GM23338 (cell line): ENCODE data around the gene TAF1D. TPM values are rescaled to one million over a fixed set of nuclear protein-coding genes. Genes with fewer than 3 reads are reported as not detected.

Experiments used
- ATAC-seq: fragments of 200-7000 bp; cut with Tn5 transposase; 3 replicates; pipeline ENCODE4 v1.9.1; 2020
- DNase-seq: peaks from one replicate; pipeline ENCODE4 v3.0.0-alpha.2; 2015; ENCODE audit warnings: low spot score
- H2AFZ ChIP-seq: fragments of 200-600 bp; sonication (generic); 2 replicates; pipeline ENCODE4 v1.8.0; 2016; ENCODE audit warnings: antibody characterized with exemption, mild to moderate bottlenecking, moderate library complexity
- H3F3A ChIP-seq: fragments of 200-600 bp; sonication (generic); replicated peaks from 2 replicates; pipeline ENCODE4 v1.8.0; 2017; ENCODE audit warnings: antibody characterized with exemption, mixed run types, low read depth
- H3K27ac ChIP-seq: fragments of 200-600 bp; sonication (generic); 2 replicates; pipeline ENCODE4 v1.6.1; 2016; ENCODE audit warnings: low read depth
- H3K27me3 ChIP-seq: fragments of 200-600 bp; sonication (generic); 2 replicates; pipeline ENCODE4 v1.8.0; 2016; ENCODE audit warnings: mild to moderate bottlenecking, mixed run types, moderate library complexity; ENCODE audit not compliant: insufficient read depth
- H3K36me3 ChIP-seq: fragments of 200-600 bp; sonication (generic); 2 replicates; pipeline ENCODE4 v1.8.0; 2016; ENCODE audit warnings: mild to moderate bottlenecking; ENCODE audit not compliant: insufficient read depth
- H3K4me1 ChIP-seq: fragments of 200-600 bp; sonication (generic); 2 replicates; pipeline ENCODE4 v1.8.0; 2016; ENCODE audit warnings: mild to moderate bottlenecking, moderate library complexity; ENCODE audit not compliant: insufficient read depth
- H3K4me2 ChIP-seq: fragments of 200-600 bp; sonication (generic); 2 replicates; pipeline ENCODE4 v1.7.1; 2017; ENCODE audit warnings: mixed run types
- H3K4me3 ChIP-seq: fragments of 200-600 bp; sonication (generic); 2 replicates; pipeline ENCODE4 v1.6.1; 2016; ENCODE audit warnings: mixed run types
- H3K79me2 ChIP-seq: fragments of 200-600 bp; sonication (generic); replicated peaks from 2 replicates; pipeline ENCODE4 v1.8.0; 2017; ENCODE audit warnings: mild to moderate bottlenecking; ENCODE audit not compliant: insufficient read depth
- H3K9me2 ChIP-seq: fragments of 200-600 bp; sonication (generic); 2 replicates; pipeline ENCODE4 v1.8.0; 2017; ENCODE audit not compliant: insufficient read depth
- H4K20me1 ChIP-seq: fragments of 200-600 bp; sonication (generic); replicated peaks from 2 replicates; pipeline ENCODE4 v1.8.0; 2017; ENCODE audit warnings: mild to moderate bottlenecking; ENCODE audit not compliant: insufficient read depth
- H3K27ac Mint-ChIP-seq: 2 replicates; pipeline ENCODE4 v1.8.0; 2020; ENCODE audit warnings: inconsistent platforms, mild to moderate bottlenecking, moderate library complexity, mixed read lengths
- H3K27me3 Mint-ChIP-seq: 3 replicates; pipeline ENCODE4 v1.8.0; 2022; ENCODE audit warnings: low read depth, mild to moderate bottlenecking, moderate library complexity, mixed read lengths, inconsistent platforms; ENCODE audit not compliant: insufficient read depth, poor library complexity
- H3K36me3 Mint-ChIP-seq: 3 replicates; pipeline ENCODE4 v1.8.0; 2021; ENCODE audit warnings: low read depth, mild to moderate bottlenecking, inconsistent platforms, moderate library complexity, mixed read lengths
- H3K4me1 Mint-ChIP-seq: 3 replicates; pipeline ENCODE4 v1.8.0; 2020; ENCODE audit warnings: mild to moderate bottlenecking, inconsistent platforms, mixed read lengths
- H3K4me3 Mint-ChIP-seq: 3 replicates; pipeline ENCODE4 v1.8.0; 2021; ENCODE audit warnings: moderate library complexity, mild to moderate bottlenecking, inconsistent platforms, mixed read lengths
- H3K9me3 Mint-ChIP-seq: 3 replicates; pipeline ENCODE4 v1.8.0; 2020; ENCODE audit warnings: moderate library complexity, mild to moderate bottlenecking, inconsistent platforms, mixed read lengths
- CREB1 ChIP-seq: fragments of 250-450 bp; sonication (Bioruptor Pico); IDR thresholded peaks from 2 replicates; pipeline ENCODE4 v1.5.0; 2020; ENCODE audit warnings: low read depth, mild to moderate bottlenecking, moderate library complexity
- CTCF ChIP-seq, 2 experiments: fragments of 200-600 bp in 1 of 2; sonication (generic) in 1 of 2; conservative IDR thresholded peaks; 2 replicates each; pipeline versions ENCODE4 v1.5.1 to v1.6.1; 2016 to 2017; ENCODE audit warnings: antibody characterized with exemption in 2 of 2, low read depth in 2 of 2, mild to moderate bottlenecking in 2 of 2, moderate library complexity in 1 of 2
- ETS1 ChIP-seq: IDR thresholded peaks from 2 replicates; pipeline ENCODE4 v1.6.1; 2016; ENCODE audit warnings: antibody characterized with exemption
- EZH2phosphoT487 ChIP-seq: fragments of 200-600 bp; sonication (generic); IDR thresholded peaks from one replicate; pipeline ENCODE4 v1.8.1; 2018; ENCODE audit warnings: antibody characterized with exemption; ENCODE audit not compliant: unreplicated experiment
- JUNB ChIP-seq: IDR thresholded peaks from one replicate; pipeline ENCODE4 v1.6.1; 2016; ENCODE audit warnings: antibody characterized with exemption; ENCODE audit not compliant: unreplicated experiment
- NANOG ChIP-seq: IDR thresholded peaks from 2 replicates; pipeline ENCODE4 v1.6.1; 2016; ENCODE audit warnings: antibody characterized with exemption, borderline replicate concordance
- POLR2AphosphoS5 ChIP-seq: IDR thresholded peaks from 2 replicates; pipeline ENCODE4 v1.6.1; 2016; ENCODE audit warnings: antibody characterized with exemption, low read depth
- REST ChIP-seq: IDR thresholded peaks from one replicate; pipeline ENCODE4 v1.6.1; 2018; ENCODE audit warnings: antibody characterized with exemption; ENCODE audit not compliant: unreplicated experiment
- STAT1 ChIP-seq: IDR thresholded peaks from one replicate; pipeline ENCODE4 v1.6.1; 2016; ENCODE audit warnings: antibody characterized with exemption; ENCODE audit not compliant: unreplicated experiment
- ZNF331 ChIP-seq: fragments of 250-450 bp; sonication (Bioruptor Pico); IDR thresholded peaks from 2 replicates; pipeline ENCODE4 v1.5.0; 2020; ENCODE audit warnings: low read depth, mild to moderate bottlenecking, moderate library complexity
- polyA plus RNA-seq: library from polyadenylated mRNA; unstranded; fragments of >200 nt; fragmentation: Nextera tagmentation; extraction: Ambion mirVana; gene quantifications from 2 replicates; pipeline ENCODE4 v1.2.1, GENCODE V29; 2016
- total RNA-seq: library from RNA; depleted of rRNA; stranded (reverse); fragments of >200 nt; shearing (Covaris generic); gene quantifications from 2 replicates; pipeline ENCODE4 v1.2.3, GENCODE V29; 2014

Gene TAF1D
- total and polyA plus RNA-seq, 2 experiments from 2014 or later: 240 to 246 TPM

GRCh38 chr11:93718057-93718563 lies 23.2 kb downstream of the TAF1D start:
- Histone ChIP-seq H3F3A (no peaks in the 10 kb centered on the region), H3K4me3 (no peak overlapping the region), H3K9me2 (no peaks in the 10 kb centered on the region), H3K79me2 (no peaks in the 10 kb centered on the region; the same call in 1 of the 2 replicates), H2AFZ (no peak overlapping the region), H3K36me3 (peaks cover 10% of the 10 kb centered on the region; the same call in 1 of the 2 replicates), H3K4me1 (no peaks in the 10 kb centered on the region), H3K27me3 (no peaks in the 10 kb centered on the region), H3K27ac (no peak overlapping the region), H4K20me1 (no peaks in the 10 kb centered on the region; the same call in 1 of the 2 replicates), H3K4me2 (no peak overlapping the region)
- no peak overlapping the region for H3K4me3 Mint-ChIP-seq
- peaks cover 20% of the 10 kb centered on the region for H3K4me1 Mint-ChIP-seq
- ATAC-seq (no peak), DNase-seq (no peak)
- no peak overlapping the region for H3K27ac Mint-ChIP-seq
- no peaks in the 10 kb centered on the region for H3K9me3 Mint-ChIP-seq
- peaks cover 2% of the 10 kb centered on the region for H3K27me3 Mint-ChIP-seq
- peaks cover 40% of the 10 kb centered on the region for H3K36me3 Mint-ChIP-seq
- TF ChIP-seq CTCF (conservative IDR thresholded peaks at IDR 0.05; ENCODE audit: low read depth in 2 of 2): no peak
- TF ChIP-seq CREB1: no peak
- TF ChIP-seq NANOG: no peak
- no peak for TF ChIP-seq ZNF331 (CRISPR knock-in tag)
- no peak for TF ChIP-seq EZH2phosphoT487
- no peak for TF ChIP-seq JUNB
- no peak for TF ChIP-seq POLR2AphosphoS5
- TF ChIP-seq STAT1: no peak
- TF ChIP-seq REST: no peak

- no peaks in the 10 kb centered on the region for H3K9me2 ChIP-seq
- no peaks in the 10 kb centered on the region for H3K27me3 ChIP-seq
- Mint-ChIP-seq H3K9me3 (no peaks in the 10 kb centered on the region), H3K27me3 (peaks cover 2% of the 10 kb centered on the region), H3K27ac (no peak overlapping the region), H3K36me3 (peaks cover 40% of the 10 kb centered on the region), H3K4me1 (peaks cover 20% of the 10 kb centered on the region), H3K4me3 (no peak overlapping the region)
- no peaks in the 10 kb centered on the region for H3K4me1 ChIP-seq
- no peaks in the 10 kb centered on the region; the same call in 1 of the 2 replicates for H3K79me2 ChIP-seq
- no peak for ATAC-seq
- H3K4me2 ChIP-seq: no peak overlapping the region
- no peak for DNase-seq
- no peak overlapping the region for H3K27ac ChIP-seq
- peaks cover 5% of the 10 kb centered on the region; the same call in 1 of the 2 replicates for H3K36me3 ChIP-seq
- no peak overlapping the region for H2AFZ ChIP-seq
- no peaks in the 10 kb centered on the region for H3F3A ChIP-seq
- no peaks in the 10 kb centered on the region; the same call in 1 of the 2 replicates for H4K20me1 ChIP-seq
- H3K4me3 ChIP-seq: no peak overlapping the region
- TF ChIP-seq ZNF331 (CRISPR knock-in tag): no peak
- TF ChIP-seq POLR2AphosphoS5: no peak
- TF ChIP-seq JUNB: no peak
- no peak for TF ChIP-seq CREB1
- TF ChIP-seq STAT1: no peak
- no peak for TF ChIP-seq NANOG
- no peak for TF ChIP-seq ETS1
Observed at GRCh38 chr11:93717501-93717900, 23.8 kb downstream of the TAF1D start.
